Measurements from ENCODE around the gene BEND3. TPM values are rescaled to one million over a fixed set of nuclear protein-coding genes. Genes with fewer than 3 reads are reported as not detected.

BEND3 gene
- total RNA-seq, 4 donors from 2014 or later, result 2.1 to 2.4 (median 2.1) TPM

- WGBS, result 90% methylated on average over 3 of the region's 3 CpGs
- H3K27ac ChIP-seq, result no peak overlapping the region
These were observed 9.2 kb downstream of the BEND3 start for GRCh38 chr6:107106165-107106564.

GRCh38 chr6:107105511-107106116 is 9.7 kb downstream of the BEND3 start:
- WGBS, result 91% methylated on average over 5 of the region's 7 CpGs
- TF ChIP-seq CTCF (IDR thresholded peaks at IDR 0.05) (no peak), POLR2A (IDR thresholded peaks at IDR 0.05) (no peak), POLR2AphosphoS5 (IDR thresholded peaks at IDR 0.05) (no peak), EP300 (IDR thresholded peaks at IDR 0.05) (no peak)
- no peaks in the 10 kb centered on the region for H3K36me3 ChIP-seq
- H3K27ac ChIP-seq, result no peak overlapping the region
- no peaks in the 10 kb centered on the region for H3K9me3 ChIP-seq
- peak in 1 of 2 donors; percentile 70 for DNase-seq (ENCODE audit: low spot score in 2 of 2)
- no peaks in the 10 kb centered on the region for H3K27me3 ChIP-seq
- H3K4me3 ChIP-seq, result no peak overlapping the region
- no peaks in the 10 kb centered on the region for H3K4me1 ChIP-seq

More at GRCh38 chr6:107106165-107106564, 9.2 kb downstream of the BEND3 start:
- no peak for TF ChIP-seq POLR2A (IDR thresholded peaks at IDR 0.05)
- no peak for TF ChIP-seq EP300 (IDR thresholded peaks at IDR 0.05)
- TF ChIP-seq POLR2AphosphoS5 (IDR thresholded peaks at IDR 0.05), result no peak
- TF ChIP-seq CTCF (IDR thresholded peaks at IDR 0.05), result no peak
- no peaks in the 10 kb centered on the region for H3K9me3 ChIP-seq
- peak in 1 of 2 donors; percentile 31 for DNase-seq (ENCODE audit: low spot score in 2 of 2)
- no peaks in the 10 kb centered on the region for H3K27me3 ChIP-seq
- no peaks in the 10 kb centered on the region for H3K36me3 ChIP-seq
- no peaks in the 10 kb centered on the region for H3K4me1 ChIP-seq
- no peak overlapping the region for H3K4me3 ChIP-seq

- no peak for TF ChIP-seq POLR2A (IDR thresholded peaks at IDR 0.05)
- DNase-seq (ENCODE audit: low spot score in 2 of 2), result peak in 1 of 2 donors; percentile 31
- no peak overlapping the region for H3K27ac ChIP-seq
These were observed 12.2 kb downstream of the BEND3 start for GRCh38 chr6:107103082-107103481.

GRCh38 chr6:107102414-107102805 is 12.9 kb downstream of the BEND3 start:
- Histone ChIP-seq H3K27me3 (no peaks in the 10 kb centered on the region), H3K9me3 (no peaks in the 10 kb centered on the region), H3K4me3 (no peak overlapping the region), H3K4me1 (no peaks in the 10 kb centered on the region), H3K36me3 (no peaks in the 10 kb centered on the region), H3K27ac (no peak overlapping the region)
- 78% methylated on average over 3 of the region's 7 CpGs for WGBS
- no peak for TF ChIP-seq POLR2AphosphoS5 (IDR thresholded peaks at IDR 0.05)
- no peak for TF ChIP-seq CTCF (IDR thresholded peaks at IDR 0.05)
- no peak for TF ChIP-seq POLR2A (IDR thresholded peaks at IDR 0.05)
- TF ChIP-seq EP300 (IDR thresholded peaks at IDR 0.05), result no peak
- DNase-seq (ENCODE audit: low spot score in 2 of 2), result no peak

More at GRCh38 chr6:107103082-107103481, 12.2 kb downstream of the BEND3 start:
- 94% methylated on average over 6 of the region's 6 CpGs for WGBS
- H3K9me3 ChIP-seq, result no peaks in the 10 kb centered on the region
- no peaks in the 10 kb centered on the region for H3K36me3 ChIP-seq
- H3K27me3 ChIP-seq, result no peaks in the 10 kb centered on the region
- no peak overlapping the region for H3K4me3 ChIP-seq
- no peaks in the 10 kb centered on the region for H3K4me1 ChIP-seq

- no peak overlapping the region for H3K27ac ChIP-seq
- no peaks in the 10 kb centered on the region for H3K4me1 ChIP-seq
- TF ChIP-seq POLR2AphosphoS5 (IDR thresholded peaks at IDR 0.05) (no peak), CTCF (IDR thresholded peaks at IDR 0.05) (no peak)
- DNase-seq (ENCODE audit: low spot score in 2 of 2), result no peak
- H3K4me3 ChIP-seq, result no peak overlapping the region
- H3K36me3 ChIP-seq, result no peaks in the 10 kb centered on the region
- 79% methylated on average over 9 of the region's 9 CpGs for WGBS
- no peaks in the 10 kb centered on the region for H3K27me3 ChIP-seq
- H3K9me3 ChIP-seq, result no peaks in the 10 kb centered on the region
These were observed 13.5 kb downstream of the BEND3 start for GRCh38 chr6:107101686-107102413.

Data from suprapubic skin (tissue), 4 donors.